HG02884 (cell line): ENCODE measurements around the gene BDNF.

ENCODE experiments used
- ATAC-seq: cut with Tn5 transposase; IDR thresholded peaks from one replicate; pipeline ENCODE4 v1.9.1; 2021; ENCODE audit warnings: mild to moderate bottlenecking, moderate library complexity; ENCODE audit not compliant: unreplicated experiment

The BDNF gene

DNA sequence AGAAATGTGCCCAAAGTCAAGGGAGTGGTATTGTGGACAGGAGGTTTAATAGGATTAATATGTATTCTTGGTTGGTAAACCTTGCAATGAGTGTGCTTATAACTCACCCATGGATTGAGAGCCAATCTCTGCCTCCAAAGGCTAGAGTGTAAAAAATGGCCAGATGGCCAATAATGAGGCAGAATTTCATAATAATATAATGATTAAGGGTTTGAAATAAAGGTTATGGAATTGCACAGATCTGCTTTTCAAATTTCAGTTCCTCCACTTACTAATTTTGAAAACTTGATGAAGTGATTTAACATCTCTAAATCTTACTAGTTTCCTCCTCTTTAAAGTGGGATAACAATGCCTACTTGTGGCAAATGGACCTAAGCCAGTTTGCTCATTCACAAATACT lies 94.8 kb downstream of the BDNF start:
- ATAC-seq: no peak
